GM12878 (cell line): ENCODE data around the gene ENDOG. TPM values are rescaled to one million over a fixed set of nuclear protein-coding genes. Genes with fewer than 3 reads are reported as not detected.

Experiments
- ATF3 ChIP-seq: IDR thresholded peaks from 2 replicates; pipeline ENCODE4 v1.6.1; 2011; ENCODE audit warnings: low read depth, mild to moderate bottlenecking, low read length, moderate library complexity, borderline replicate concordance; ENCODE audit errors: extremely low read depth
- BCL11A ChIP-seq: IDR thresholded peaks from 2 replicates; pipeline ENCODE4 v1.6.1; 2011; ENCODE audit warnings: low read depth, low read length
- E4F1 ChIP-seq: fragments of 450-650 bp; IDR thresholded peaks from 2 replicates; pipeline ENCODE4 v1.6.1; 2018; ENCODE audit warnings: borderline replicate concordance, mild to moderate bottlenecking; ENCODE audit not compliant: partially characterized antibody
- EED ChIP-seq: sonication (generic); IDR thresholded peaks from 2 replicates; pipeline ENCODE4 v1.6.1; 2016; ENCODE audit warnings: antibody characterized with exemption, low read depth
- EZH2 ChIP-seq: IDR thresholded peaks from 2 replicates; pipeline ENCODE4 v1.6.1; 2012; ENCODE audit warnings: low read depth, mild to moderate bottlenecking, control low read depth, inconsistent platforms, low read length, borderline replicate concordance; ENCODE audit not compliant: control insufficient read depth
- GATAD2B ChIP-seq: fragments of 450-650 bp; conservative IDR thresholded peaks from 2 replicates; pipeline ENCODE4 v1.6.1; 2017; ENCODE audit warnings: low read depth, mild to moderate bottlenecking, moderate library complexity
- HDAC6 ChIP-seq: fragments of 200-600 bp; sonication (generic); IDR thresholded peaks from one replicate; pipeline ENCODE4 v1.8.0; 2017; ENCODE audit warnings: antibody characterized with exemption; ENCODE audit not compliant: unreplicated experiment
- HDGF ChIP-seq: fragments of 450-650 bp; IDR thresholded peaks from 2 replicates; pipeline ENCODE4 v1.6.1; 2016; ENCODE audit warnings: antibody characterized with exemption
- KDM1A ChIP-seq: fragments of 200-600 bp; sonication (generic); IDR thresholded peaks from 2 replicates; pipeline ENCODE4 v1.6.1; 2016; ENCODE audit warnings: borderline replicate concordance
- MAX ChIP-seq: IDR thresholded peaks from 2 replicates; pipeline ENCODE4 v1.6.1; 2012; ENCODE audit warnings: low read depth, low read length, improper control_type of control experiment
- MEF2B ChIP-seq: fragments of 450-650 bp; IDR thresholded peaks from 2 replicates; pipeline ENCODE4 v1.6.1; 2018; ENCODE audit warnings: mild to moderate bottlenecking, moderate library complexity; ENCODE audit not compliant: partially characterized antibody, poor library complexity, severe bottlenecking
- MYC ChIP-seq: IDR thresholded peaks from 2 replicates; pipeline ENCODE4 v1.6.1; 2011; ENCODE audit warnings: mild to moderate bottlenecking, low read length, moderate library complexity, inconsistent platforms; ENCODE audit not compliant: insufficient read depth, insufficient replicate concordance, insufficient read length, severe bottlenecking
- NR2F1 ChIP-seq: fragments of 450-650 bp; conservative IDR thresholded peaks from 2 replicates; pipeline ENCODE4 v1.6.1; 2017; ENCODE audit warnings: mild to moderate bottlenecking
- NRF1 ChIP-seq: conservative IDR thresholded peaks from 2 replicates; pipeline ENCODE4 v1.6.1; 2011; ENCODE audit warnings: mild to moderate bottlenecking, low read depth, low read length, improper control_type of control experiment
- PML ChIP-seq: IDR thresholded peaks from 2 replicates; pipeline ENCODE4 v1.6.1; 2012; ENCODE audit warnings: low read length, inconsistent platforms
- POLR2AphosphoS2 ChIP-seq: IDR thresholded peaks from 2 replicates; pipeline ENCODE4 v1.6.1; 2011; ENCODE audit warnings: low read depth, mild to moderate bottlenecking, low read length, improper control_type of control experiment, moderate library complexity
- POU2F2 ChIP-seq: IDR thresholded peaks from 3 replicates; pipeline ENCODE4 v1.6.1; 2011; ENCODE audit warnings: low read depth, mild to moderate bottlenecking, low read length, borderline replicate concordance
- RELA ChIP-seq: fragments of 450-650 bp; IDR thresholded peaks from 2 replicates; pipeline ENCODE4 v1.8.0; 2014; ENCODE audit warnings: borderline replicate concordance; ENCODE audit not compliant: partially characterized antibody
- RUNX3 ChIP-seq: IDR thresholded peaks from 2 replicates; pipeline ENCODE4 v1.6.1; 2012; ENCODE audit warnings: low read length, inconsistent platforms
- SREBF2 ChIP-seq: IDR thresholded peaks from 2 replicates; pipeline ENCODE4 v1.6.1; 2012; ENCODE audit warnings: mild to moderate bottlenecking, low read length
- TAF1 ChIP-seq: IDR thresholded peaks from 2 replicates; pipeline ENCODE4 v1.6.1; 2011; ENCODE audit warnings: mild to moderate bottlenecking, low read depth, low read length, borderline replicate concordance
- ZNF207 ChIP-seq: fragments of 450-650 bp; IDR thresholded peaks from 2 replicates; pipeline ENCODE4 v1.6.1; 2014; ENCODE audit warnings: antibody characterized with exemption, mild to moderate bottlenecking, borderline replicate concordance
- ZNF592 ChIP-seq: fragments of 450-650 bp; IDR thresholded peaks from 2 replicates; pipeline ENCODE4 v1.6.1; 2017; ENCODE audit warnings: mild to moderate bottlenecking, moderate library complexity
- polyA plus RNA-seq, 11 experiments: library from polyadenylated mRNA; depleted of rRNA in 4 of 11; unstranded in 6 of 11; stranded (reverse) in 5 of 11; fragments of >200 nt; fragmentation: Nextera tagmentation in 4 of 11; fragmentation: Illumina TruSeq in 1 of 11; extraction: Ambion mirVana in 4 of 11; extraction: Trizol in 1 of 11; gene quantifications; 1 replicate in 1 of 11; 2 replicates in 10 of 11; pipeline versions ENCODE4 v1.2.1 to v1.2.3, GENCODE V29; 2011 to 2016; ENCODE audit warnings: inconsistent platforms in 2 of 11, missing spikeins in 2 of 11, low read depth in 1 of 11
- total RNA-seq, 4 experiments: library from RNA; depleted of rRNA in 3 of 4; stranded (reverse); fragments of >200 nt in 3 of 4; fragmentation: Illumina TruSeq in 1 of 4; extraction: Trizol in 1 of 4; gene quantifications; 2 replicates each; pipeline versions ENCODE4 v1.2.1 to v1.2.3, GENCODE V29; 2013 to 2021

The ENDOG gene
- total and polyA plus RNA-seq, 10 of the 15 experiments (the other 5 are each of a cell fraction or from before 2014, with no cell fraction given): 0.84 to 29.2 (median 9.0) TPM

- TF ChIP-seq E4F1: peak; percentile 55
- peak; percentile 41; the same call in 1 of the 2 replicates for TF ChIP-seq SREBF2
- no peak for TF ChIP-seq BCL11A
- TF ChIP-seq RUNX3: 0 out of 2 replicates have a peak, but pooled peaks have one; percentile 56
- TF ChIP-seq MAX: peak; percentile 71; the same call in 1 of the 2 replicates
- TF ChIP-seq RELA: peak; percentile 90
- peak; percentile 63; the same call in 1 of the 2 replicates for TF ChIP-seq POLR2AphosphoS2
- peak; percentile 95 for TF ChIP-seq GATAD2B
- TF ChIP-seq NRF1: 0 out of 2 replicates have a peak, but pooled peaks have one; percentile 10
- TF ChIP-seq HDGF: no peak
- TF ChIP-seq KDM1A: no peak
- TF ChIP-seq HDAC6: no peak
- TF ChIP-seq ZNF592: no peak
- no peak for TF ChIP-seq EZH2
- peak; percentile 71 for TF ChIP-seq MEF2B
- TF ChIP-seq ATF3: no peak
- peak; percentile 73 for TF ChIP-seq NR2F1
- no peak for TF ChIP-seq MYC
- peak; percentile 32; the same call in 1 of the 2 replicates for TF ChIP-seq EED
- TF ChIP-seq ZNF207: peak; percentile 98
- TF ChIP-seq POU2F2: peak; percentile 52; the same call in 2 of the 3 replicates
- TF ChIP-seq PML: peak; percentile 58; the same call in 1 of the 2 replicates
- TF ChIP-seq TAF1: peak; percentile 80; the same call in 1 of the 2 replicates
Measured at GRCh38 chr9:128771745-128772519, 46.4 kb upstream of the ENDOG start, which contains the start of gene ZER1 (continued).
